GM12892 (cell line): ENCODE data around the gene FADS6.

Experiments
- POLR2A ChIP-seq: IDR thresholded peaks from 2 replicates; pipeline ENCODE4 v1.6.1; 2011; ENCODE audit warnings: low read depth, low read length, control low read depth
- POLR2AphosphoS5 ChIP-seq: IDR thresholded peaks from 2 replicates; pipeline ENCODE4 v1.6.1; 2011; ENCODE audit warnings: low read depth, low read length, control low read depth

DNA sequence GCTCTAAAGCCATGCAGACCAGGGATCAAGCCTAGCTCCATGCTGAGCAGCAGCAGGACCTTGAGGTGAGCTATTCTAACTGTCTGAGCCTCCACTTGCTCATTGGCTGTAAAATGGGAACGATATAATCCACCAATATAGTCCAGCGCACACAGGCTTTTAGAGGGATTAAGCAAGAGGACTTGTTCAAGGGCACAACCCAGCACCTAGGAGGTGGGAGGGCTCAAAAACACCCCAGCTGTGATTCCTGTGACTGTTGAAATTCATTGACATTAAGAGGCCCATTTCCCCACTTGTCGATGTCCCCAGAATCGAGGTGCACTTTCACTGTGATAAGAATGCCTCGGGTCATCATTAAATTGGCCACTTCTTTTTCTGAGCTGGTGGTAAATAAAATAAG lies 25.5 kb upstream of the FADS6 start:
- no peak for TF ChIP-seq POLR2AphosphoS5
- no peak for TF ChIP-seq POLR2A
